Caco-2 (cell line): ENCODE data around the gene NOTCH2. TPM values are rescaled to one million over a fixed set of nuclear protein-coding genes. Genes with fewer than 3 reads are reported as not detected.
"Not testable (repeated sequence)": the region's sequence is repeated elsewhere in the genome, so short reads cannot be mapped to it uniquely, and the experiment has no call there.

Experiments used
- BruUV-seq: library from RNA; stranded (reverse); fragments of 400-500 nt; replicated peaks from 2 replicates; lab custom pipeline; 2021; lab: Mats Ljungman, UMichigan
- CTCF ChIA-PET: fragments of 300-600 bp; sonication (Branson Sonifier 250); formaldehyde crosslinking; loops from one replicate; lab custom pipeline; 2022; ENCODE audit warnings: antibody characterized with exemption; lab: Charles Lee
- POLR2A ChIA-PET: fragments of 300-600 bp; sonication (Branson Sonifier 250); formaldehyde crosslinking; loops from one replicate; lab custom pipeline; 2022; ENCODE audit warnings: antibody characterized with exemption; lab: Charles Lee
- DNase-seq, 2 experiments: peaks; one replicate each; pipeline versions ENCODE4 v3.0.0 to v3.0.0-alpha.2; 2020 to 2022
- H3K27me3 ChIP-seq: replicated peaks from 2 replicates; pipeline ENCODE4 v1.6.0; 2011; ENCODE audit warnings: low read length; ENCODE audit not compliant: control insufficient read depth, insufficient read depth
- H3K36me3 ChIP-seq: 2 replicates; pipeline ENCODE4 v1.5.1; 2011; ENCODE audit warnings: low read length; ENCODE audit not compliant: control insufficient read depth, insufficient read depth
- H3K4me1 ChIP-seq: fragments of 250-450 bp; sonication (Bioruptor Pico); 2 replicates; pipeline ENCODE4 v1.5.1; 2020; ENCODE audit warnings: mild to moderate bottlenecking
- H3K4me3 ChIP-seq: 2 replicates; pipeline ENCODE4 v1.5.1; 2011; ENCODE audit warnings: low read depth, mild to moderate bottlenecking, control low read depth, low read length
- H3K9me3 ChIP-seq: fragments of 250-450 bp; sonication (Bioruptor Pico); 2 replicates; pipeline ENCODE4 v1.5.1; 2020; ENCODE audit warnings: mild to moderate bottlenecking, moderate library complexity
- H3K27ac Mint-ChIP-seq: one replicate; pipeline ENCODE4 v1.8.0; 2022; ENCODE audit warnings: mixed read lengths; ENCODE audit not compliant: unreplicated experiment
- H3K27me3 Mint-ChIP-seq: one replicate; pipeline ENCODE4 v1.8.0; 2022; ENCODE audit warnings: mixed read lengths; ENCODE audit not compliant: insufficient read depth, unreplicated experiment
- H3K36me3 Mint-ChIP-seq: one replicate; pipeline ENCODE4 v1.8.0; 2022; ENCODE audit warnings: mild to moderate bottlenecking, mixed read lengths; ENCODE audit not compliant: insufficient read depth, unreplicated experiment
- H3K4me1 Mint-ChIP-seq: one replicate; pipeline ENCODE4 v1.8.0; 2022; ENCODE audit warnings: low read depth, mixed read lengths; ENCODE audit not compliant: unreplicated experiment
- H3K4me3 Mint-ChIP-seq: one replicate; pipeline ENCODE4 v1.8.0; 2022; ENCODE audit warnings: mild to moderate bottlenecking, moderate library complexity, mixed read lengths; ENCODE audit not compliant: unreplicated experiment
- H3K9me3 Mint-ChIP-seq: one replicate; pipeline ENCODE4 v1.8.0; 2022; ENCODE audit warnings: mixed read lengths; ENCODE audit not compliant: unreplicated experiment
- intact Hi-C: fragments of 100-400 bp; cut with micrococcal nuclease; formaldehyde crosslinking; loops from one replicate; pipeline ENCODE4 v1.10.0; 2022; ENCODE audit not compliant: unreplicated experiment
- total RNA-seq: library from RNA; stranded (reverse); gene quantifications from 2 replicates; pipeline ENCODE4 v1.2.3, GENCODE V29; 2022

Gene NOTCH2
- total RNA-seq, 1 experiment from 2014 or later = 41.1 TPM

DNA sequence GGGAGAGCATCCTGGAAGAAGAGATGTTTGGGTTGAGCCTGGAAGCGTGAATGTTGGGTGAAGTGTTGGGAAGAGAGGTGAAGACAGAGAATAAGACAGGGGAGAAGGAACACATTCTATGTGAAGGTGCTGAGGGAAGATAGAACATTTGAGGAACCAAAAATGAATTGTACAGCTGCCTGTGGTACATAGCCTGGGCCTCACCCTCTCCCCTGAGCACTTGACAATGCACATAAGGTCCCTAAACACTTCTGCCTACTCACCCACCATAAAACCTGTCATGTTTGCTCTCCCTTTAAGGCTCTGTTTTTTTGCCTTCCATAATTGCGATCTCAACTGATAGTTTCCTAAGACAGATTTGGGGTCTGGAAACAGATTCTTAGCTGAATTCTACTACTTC lies 41.5 kb upstream of the NOTCH2 start:
- intact Hi-C loops, H3K4me3 Mint-ChIP-seq, H3K36me3 ChIP-seq, BruUV-seq, H3K27me3 ChIP-seq, H3K36me3 Mint-ChIP-seq, H3K4me1 ChIP-seq, CTCF ChIA-PET, H3K9me3 ChIP-seq, H3K27ac Mint-ChIP-seq, POLR2A ChIA-PET, H3K27me3 Mint-ChIP-seq, DNase-seq, H3K4me3 ChIP-seq, H3K9me3 Mint-ChIP-seq: not testable (repeated sequence)
- peaks cover 12% of the 10 kb centered on the region for H3K4me1 Mint-ChIP-seq

DNA sequence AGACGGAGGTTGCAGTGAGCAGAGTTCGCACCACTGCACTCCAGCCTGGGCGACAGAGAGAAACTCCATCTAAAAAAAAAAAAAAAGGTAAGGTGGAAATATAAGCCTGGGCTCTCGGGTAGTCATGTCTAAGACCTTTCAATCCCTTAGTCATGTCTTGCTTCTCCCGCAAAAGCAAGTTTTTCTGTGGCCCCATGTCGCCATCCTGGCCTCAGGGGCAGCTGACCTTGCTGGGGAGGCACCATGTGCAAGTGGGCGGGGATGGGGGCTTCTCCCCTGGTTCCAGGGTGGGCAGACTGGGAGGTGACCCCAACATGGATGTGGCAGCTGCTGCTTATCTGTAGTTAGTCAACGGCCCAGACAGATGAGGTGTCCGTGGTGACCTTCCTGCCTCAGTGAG lies 40.2 kb upstream of the NOTCH2 start:
- H3K9me3 Mint-ChIP-seq, CTCF ChIA-PET, H3K4me1 ChIP-seq, H3K27ac Mint-ChIP-seq, intact Hi-C loops, H3K36me3 Mint-ChIP-seq, H3K27me3 ChIP-seq, BruUV-seq, H3K4me3 Mint-ChIP-seq, H3K9me3 ChIP-seq, H3K36me3 ChIP-seq, POLR2A ChIA-PET, DNase-seq, H3K4me3 ChIP-seq, H3K27me3 Mint-ChIP-seq: not testable (repeated sequence)
- peaks cover 13% of the 10 kb centered on the region for H3K4me1 Mint-ChIP-seq

DNA sequence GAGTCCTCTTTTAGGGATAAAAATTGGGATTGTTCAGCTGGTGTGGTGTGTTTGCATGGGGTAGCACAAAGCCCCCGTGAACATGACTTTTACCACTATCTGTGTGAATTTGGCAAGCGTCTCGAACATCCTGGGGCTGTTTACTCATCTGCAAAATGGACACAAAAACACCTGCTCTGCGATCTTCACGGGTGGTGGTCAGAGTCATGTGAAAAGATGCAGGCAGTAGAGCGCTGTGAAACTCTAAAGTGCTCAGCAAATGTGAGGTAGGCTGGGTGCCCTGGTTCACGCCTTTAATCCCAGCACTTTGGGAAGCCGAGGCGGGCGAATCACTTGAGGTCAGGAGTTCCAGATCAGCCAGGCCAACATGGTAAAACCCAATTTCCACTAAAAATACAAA lies 39.7 kb upstream of the NOTCH2 start:
- CTCF ChIA-PET, POLR2A ChIA-PET, H3K4me1 ChIP-seq, H3K27me3 ChIP-seq, H3K4me3 Mint-ChIP-seq, H3K4me3 ChIP-seq, H3K27me3 Mint-ChIP-seq, DNase-seq, intact Hi-C loops, H3K9me3 Mint-ChIP-seq, H3K9me3 ChIP-seq, H3K36me3 Mint-ChIP-seq, H3K27ac Mint-ChIP-seq, H3K36me3 ChIP-seq, BruUV-seq: not testable (repeated sequence)
- peaks cover 13% of the 10 kb centered on the region for H3K4me1 Mint-ChIP-seq

DNA sequence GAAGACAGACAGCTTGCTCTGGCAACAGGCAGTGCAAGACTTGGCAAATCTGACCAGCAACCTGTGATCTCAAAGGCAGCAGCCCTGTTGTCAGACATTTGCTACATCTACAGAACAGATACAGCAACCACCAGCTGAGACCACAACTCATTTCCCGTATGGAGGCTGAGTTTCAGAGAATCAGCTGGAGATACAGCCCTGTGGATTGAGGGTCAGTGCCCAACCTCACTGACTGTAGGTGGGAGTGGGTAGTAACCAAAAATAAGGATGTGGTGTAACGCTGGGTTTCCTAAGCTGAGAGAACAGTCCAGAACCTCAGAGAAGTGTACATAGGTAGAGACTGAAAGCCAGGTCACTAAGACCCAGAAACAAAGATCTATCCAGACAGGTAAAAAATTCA lies 35.8 kb upstream of the NOTCH2 start:
- H3K4me3 ChIP-seq, H3K4me3 Mint-ChIP-seq, H3K9me3 ChIP-seq, BruUV-seq, POLR2A ChIA-PET, intact Hi-C loops, DNase-seq, H3K36me3 ChIP-seq, H3K27me3 Mint-ChIP-seq, H3K4me1 ChIP-seq, H3K36me3 Mint-ChIP-seq, CTCF ChIA-PET, H3K9me3 Mint-ChIP-seq, H3K4me1 Mint-ChIP-seq, H3K27ac Mint-ChIP-seq, H3K27me3 ChIP-seq: not testable (repeated sequence)

DNA sequence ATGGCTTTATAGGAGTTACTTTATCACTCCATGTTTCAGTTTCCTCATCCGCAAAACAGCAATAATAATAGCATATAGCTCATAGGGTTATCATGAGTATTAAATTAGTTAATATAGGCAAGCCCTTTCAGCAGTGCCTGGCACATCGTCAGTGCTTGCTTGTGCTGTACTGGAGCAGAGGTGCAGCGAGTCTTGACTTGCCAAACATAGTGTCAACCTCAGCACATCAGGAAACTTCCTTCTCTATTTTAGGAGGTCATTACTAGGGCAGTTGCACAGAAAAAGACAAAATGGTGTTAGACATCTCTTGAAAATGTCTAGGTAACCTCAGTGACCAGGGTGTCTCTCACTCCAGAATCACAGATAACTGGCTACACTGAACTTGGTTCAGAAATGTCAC lies 34.3 kb upstream of the NOTCH2 start:
- DNase-seq, H3K4me3 Mint-ChIP-seq, H3K27me3 Mint-ChIP-seq, H3K36me3 Mint-ChIP-seq, H3K4me1 ChIP-seq, POLR2A ChIA-PET, H3K9me3 Mint-ChIP-seq, intact Hi-C loops, H3K4me3 ChIP-seq, BruUV-seq, CTCF ChIA-PET, H3K36me3 ChIP-seq, H3K27ac Mint-ChIP-seq, H3K27me3 ChIP-seq, H3K4me1 Mint-ChIP-seq, H3K9me3 ChIP-seq: not testable (repeated sequence)

DNA sequence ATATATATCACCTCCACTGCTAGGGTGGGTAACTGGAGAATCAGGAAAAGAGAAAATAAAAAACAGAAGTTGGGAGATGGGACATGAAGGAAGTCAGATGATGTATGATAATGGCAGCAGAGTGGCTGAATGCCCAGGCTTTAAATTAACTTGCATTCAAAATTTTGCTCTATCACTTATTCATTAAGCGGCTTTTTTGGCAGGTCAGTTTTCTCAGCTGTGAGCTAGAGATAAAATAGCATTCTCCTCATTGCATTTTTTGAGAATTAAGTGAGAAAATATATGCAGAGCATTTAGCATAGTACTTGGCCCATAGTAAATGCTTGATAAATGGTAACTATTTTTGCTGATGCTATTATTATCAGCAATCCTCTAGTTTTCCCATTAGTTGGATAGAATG lies 32.1 kb upstream of the NOTCH2 start:
- BruUV-seq, intact Hi-C loops, CTCF ChIA-PET: not testable (repeated sequence)

DNA sequence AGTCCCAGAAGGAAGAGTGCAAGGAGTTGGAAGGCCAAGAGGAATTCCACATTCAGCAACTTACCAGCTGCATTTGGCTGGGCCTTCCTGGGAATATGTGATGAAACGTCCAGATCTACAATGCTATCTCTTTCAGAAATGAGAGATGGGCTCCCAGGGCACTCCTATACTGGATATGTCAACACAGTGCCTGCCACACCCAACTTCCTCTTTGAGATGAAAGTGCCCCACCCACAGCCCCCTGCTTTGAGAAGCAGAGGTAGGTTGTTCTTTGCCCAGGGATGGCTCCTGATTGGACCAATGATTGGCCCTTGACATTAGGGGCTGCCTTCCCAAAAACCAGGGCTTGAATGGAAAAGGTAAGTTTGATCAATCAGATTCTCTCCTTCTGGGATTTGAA lies 31.1 kb upstream of the NOTCH2 start:
- H3K4me1 Mint-ChIP-seq, DNase-seq, CTCF ChIA-PET, H3K36me3 ChIP-seq, H3K4me3 Mint-ChIP-seq, H3K27me3 ChIP-seq, H3K4me3 ChIP-seq, H3K36me3 Mint-ChIP-seq, H3K27ac Mint-ChIP-seq, H3K9me3 ChIP-seq, H3K9me3 Mint-ChIP-seq, POLR2A ChIA-PET, intact Hi-C loops, H3K27me3 Mint-ChIP-seq, BruUV-seq, H3K4me1 ChIP-seq: not testable (repeated sequence)

More for the DNA sequence above, 32.1 kb upstream of the NOTCH2 start:
- H3K27me3 Mint-ChIP-seq, H3K36me3 Mint-ChIP-seq, H3K36me3 ChIP-seq, H3K4me3 ChIP-seq, H3K4me1 ChIP-seq, H3K4me3 Mint-ChIP-seq, H3K27ac Mint-ChIP-seq, H3K9me3 Mint-ChIP-seq, H3K4me1 Mint-ChIP-seq, POLR2A ChIA-PET, H3K9me3 ChIP-seq, DNase-seq, H3K27me3 ChIP-seq: not testable (repeated sequence)
